Endothelial cell (in vitro differentiated cells): ENCODE data around the gene AKAP5. TPM values are rescaled to one million over a fixed set of nuclear protein-coding genes. Genes with fewer than 3 reads are reported as not detected.
A peak's percentile ranks its signal among the peaks of the same experiment; 100 is the strongest.

ENCODE experiments used
- DNase-seq: peaks from one replicate; pipeline ENCODE4 v3.0.0; 2021; ENCODE audit warnings: low spot score
- H3K27ac Mint-ChIP-seq: one replicate; pipeline ENCODE4 v1.8.0; 2021; ENCODE audit warnings: mixed read lengths, inconsistent platforms; ENCODE audit not compliant: unreplicated experiment
- H3K27me3 Mint-ChIP-seq: one replicate; pipeline ENCODE4 v1.8.0; 2021; ENCODE audit warnings: mild to moderate bottlenecking, moderate library complexity, mixed read lengths, inconsistent platforms; ENCODE audit not compliant: unreplicated experiment
- H3K36me3 Mint-ChIP-seq: one replicate; pipeline ENCODE4 v1.8.0; 2021; ENCODE audit warnings: mild to moderate bottlenecking, low read depth, mixed read lengths, inconsistent platforms; ENCODE audit not compliant: unreplicated experiment
- H3K4me1 Mint-ChIP-seq: one replicate; pipeline ENCODE4 v1.8.0; 2021; ENCODE audit warnings: mild to moderate bottlenecking, mixed read lengths, inconsistent platforms; ENCODE audit not compliant: unreplicated experiment
- H3K4me3 Mint-ChIP-seq: one replicate; pipeline ENCODE4 v1.8.0; 2021; ENCODE audit warnings: mild to moderate bottlenecking, mixed read lengths, inconsistent platforms; ENCODE audit not compliant: unreplicated experiment
- H3K9me3 Mint-ChIP-seq: one replicate; pipeline ENCODE4 v1.8.0; 2021; ENCODE audit warnings: mixed read lengths, inconsistent platforms; ENCODE audit not compliant: unreplicated experiment
- total RNA-seq: library from RNA; stranded (reverse); fragmentation: NEBNext Ultra II Directional; extraction: Animal tissue kit (Norgen Biotek cat#: 25700); gene quantifications from one replicate; pipeline ENCODE4 v1.2.1, GENCODE V29; 2021; ENCODE audit not compliant: unreplicated experiment
- TF ChIP-seq, protein P1 (sequence below): fragments of 200-600 bp; sonication (generic); IDR thresholded peaks from one replicate; pipeline ENCODE4 v1.5.0; 2021; ENCODE audit warnings: antibody characterized with exemption; ENCODE audit not compliant: unreplicated experiment

AKAP5 gene
- total RNA-seq, 1 donor from 2014 or later = 6.1 TPM

DNA sequence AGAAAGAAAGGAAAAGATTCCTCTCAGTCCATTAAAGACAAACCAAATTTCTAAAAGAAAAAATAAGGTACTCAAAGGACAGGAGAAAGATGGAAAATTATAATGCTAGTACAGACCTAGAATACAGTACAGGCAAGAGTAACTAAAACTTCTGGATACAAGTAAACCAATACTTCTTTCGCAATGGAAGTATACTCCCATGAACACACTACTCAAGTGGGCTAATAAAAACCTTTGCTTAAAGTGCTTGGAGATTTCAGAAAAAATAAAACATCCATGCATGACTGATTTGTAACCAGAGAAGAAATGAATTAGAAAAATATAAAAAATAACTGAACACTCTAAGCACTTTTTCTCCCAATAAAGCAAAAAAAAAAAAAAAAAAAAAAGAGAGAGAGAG, 34.8 kb downstream of the AKAP5 start:
- peaks cover 5% of the 10 kb centered on the region for H3K36me3 Mint-ChIP-seq
- H3K4me1 Mint-ChIP-seq = peaks cover 16% of the 10 kb centered on the region
- H3K27me3 Mint-ChIP-seq = peaks cover 9% of the 10 kb centered on the region
- TF ChIP-seq, protein P1, sequence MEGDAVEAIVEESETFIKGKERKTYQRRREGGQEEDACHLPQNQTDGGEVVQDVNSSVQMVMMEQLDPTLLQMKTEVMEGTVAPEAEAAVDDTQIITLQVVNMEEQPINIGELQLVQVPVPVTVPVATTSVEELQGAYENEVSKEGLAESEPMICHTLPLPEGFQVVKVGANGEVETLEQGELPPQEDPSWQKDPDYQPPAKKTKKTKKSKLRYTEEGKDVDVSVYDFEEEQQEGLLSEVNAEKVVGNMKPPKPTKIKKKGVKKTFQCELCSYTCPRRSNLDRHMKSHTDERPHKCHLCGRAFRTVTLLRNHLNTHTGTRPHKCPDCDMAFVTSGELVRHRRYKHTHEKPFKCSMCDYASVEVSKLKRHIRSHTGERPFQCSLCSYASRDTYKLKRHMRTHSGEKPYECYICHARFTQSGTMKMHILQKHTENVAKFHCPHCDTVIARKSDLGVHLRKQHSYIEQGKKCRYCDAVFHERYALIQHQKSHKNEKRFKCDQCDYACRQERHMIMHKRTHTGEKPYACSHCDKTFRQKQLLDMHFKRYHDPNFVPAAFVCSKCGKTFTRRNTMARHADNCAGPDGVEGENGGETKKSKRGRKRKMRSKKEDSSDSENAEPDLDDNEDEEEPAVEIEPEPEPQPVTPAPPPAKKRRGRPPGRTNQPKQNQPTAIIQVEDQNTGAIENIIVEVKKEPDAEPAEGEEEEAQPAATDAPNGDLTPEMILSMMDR = no peak
- no peak overlapping the region for H3K4me3 Mint-ChIP-seq
- no peak overlapping the region for H3K27ac Mint-ChIP-seq
- no peak for DNase-seq
- H3K9me3 Mint-ChIP-seq = no peaks in the 10 kb centered on the region

DNA sequence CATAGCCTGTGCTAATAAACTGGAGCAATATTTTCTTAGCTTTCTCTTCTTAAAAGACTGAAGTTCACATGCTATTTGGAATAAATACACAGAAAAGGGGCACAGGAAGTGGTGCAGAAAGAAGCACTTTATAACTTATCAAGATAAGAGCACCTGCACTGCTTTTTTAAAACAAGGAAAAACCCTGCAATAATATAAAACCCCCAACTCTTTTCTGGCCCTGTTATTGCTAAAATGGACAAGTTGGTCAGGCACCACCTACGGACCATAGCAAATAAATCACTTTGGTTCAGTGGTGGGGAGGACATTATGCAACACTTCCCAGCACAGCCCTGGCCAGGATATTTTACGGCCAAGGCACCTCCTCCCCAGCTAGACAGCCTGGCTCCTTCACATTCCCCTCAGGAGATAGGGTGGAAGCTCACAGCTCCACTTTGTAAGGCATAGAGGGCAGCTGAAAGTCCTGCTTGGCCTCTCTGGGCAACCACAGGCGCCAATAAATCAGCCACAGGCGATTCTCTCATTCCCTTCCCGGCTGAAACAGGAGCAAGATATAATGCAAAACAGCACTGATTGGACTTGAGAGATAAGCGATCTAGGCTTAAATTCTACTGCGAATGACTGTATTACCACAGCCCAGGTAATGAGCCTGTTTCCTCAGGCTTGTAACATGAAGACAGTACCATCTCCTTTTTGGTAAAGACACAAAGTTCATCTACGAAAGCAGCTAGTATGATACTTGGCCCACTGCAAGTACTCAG, 36.3 kb downstream of the AKAP5 start:
- Mint-ChIP-seq H3K36me3 (peaks cover 10% of the 10 kb centered on the region), H3K4me3 (no peak overlapping the region), H3K9me3 (no peaks in the 10 kb centered on the region), H3K4me1 (peaks cover 26% of the 10 kb centered on the region), H3K27me3 (peaks cover 15% of the 10 kb centered on the region), H3K27ac (no peak overlapping the region)
- TF ChIP-seq, protein P1 = no peak
- DNase-seq = no peak

DNA sequence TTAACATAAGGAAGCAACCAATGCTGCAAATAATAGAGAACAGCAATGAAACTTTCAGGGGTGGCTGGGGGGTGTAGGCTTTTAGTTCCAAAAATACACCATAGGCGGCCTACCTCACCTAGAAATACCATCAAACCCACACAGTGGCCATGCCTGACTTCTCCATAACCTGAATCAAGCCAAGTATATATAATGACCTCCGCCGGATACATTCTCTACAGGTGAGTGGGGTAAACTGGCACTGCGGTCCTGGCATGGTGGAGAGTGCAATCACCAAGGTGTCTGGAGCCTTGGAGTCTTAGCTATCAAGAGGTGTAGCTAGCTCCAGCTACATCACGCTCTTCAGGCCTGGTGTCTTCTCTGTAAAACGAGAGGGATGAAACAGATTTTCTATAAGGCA, 37.2 kb downstream of the AKAP5 start:
- H3K9me3 Mint-ChIP-seq = no peaks in the 10 kb centered on the region
- TF ChIP-seq, protein P1 = no peak
- H3K4me1 Mint-ChIP-seq = peaks cover 32% of the 10 kb centered on the region
- H3K4me3 Mint-ChIP-seq = peak overlapping the region; percentile 99
- DNase-seq = no peak
- peaks cover 10% of the 10 kb centered on the region for H3K36me3 Mint-ChIP-seq
- H3K27me3 Mint-ChIP-seq = peaks cover 15% of the 10 kb centered on the region
- no peak overlapping the region for H3K27ac Mint-ChIP-seq

DNA sequence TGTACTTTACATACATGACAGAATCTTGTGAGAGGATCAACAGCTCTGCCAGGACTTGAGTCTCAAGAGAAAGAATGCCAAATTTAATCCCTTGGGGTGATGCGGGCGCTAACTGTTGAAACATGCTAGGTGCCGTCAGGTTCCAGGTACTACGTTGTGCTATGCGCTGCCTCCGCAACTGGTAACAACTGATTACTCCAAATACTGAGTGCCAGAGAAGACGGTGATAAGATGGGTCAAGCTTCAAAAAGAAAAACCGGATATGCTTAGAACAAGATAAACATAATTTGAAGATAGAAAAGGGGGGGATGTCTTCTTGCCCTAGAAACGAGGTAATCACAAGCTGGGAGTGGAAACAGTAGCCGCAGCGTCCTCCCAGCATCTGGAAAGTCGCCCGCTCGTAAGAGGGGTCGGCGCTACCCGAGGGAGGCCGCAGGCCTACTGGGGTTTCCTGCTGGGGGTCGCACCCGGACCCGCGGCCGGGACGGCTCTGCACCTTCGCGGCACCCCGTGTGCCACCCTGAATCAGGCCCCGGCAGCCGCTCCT, 37.7 kb downstream of the AKAP5 start:
- peaks cover 10% of the 10 kb centered on the region for H3K36me3 Mint-ChIP-seq
- H3K27me3 Mint-ChIP-seq = peaks cover 15% of the 10 kb centered on the region
- peak overlapping the region; percentile 99 for H3K4me3 Mint-ChIP-seq
- no peaks in the 10 kb centered on the region for H3K9me3 Mint-ChIP-seq
- H3K27ac Mint-ChIP-seq = peak overlapping the region; percentile 96
- TF ChIP-seq, protein P1 = no peak
- DNase-seq = no peak
- peaks cover 36% of the 10 kb centered on the region for H3K4me1 Mint-ChIP-seq
